C4-2B (cell line): Measurements from ENCODE around the gene PCDH9.

Source experiments
- CTCF ChIP-seq: fragments of 450-650 bp; conservative IDR thresholded peaks from 2 replicates; pipeline ENCODE4 v1.5.1; 2017; ENCODE audit warnings: mild to moderate bottlenecking
- ZFX ChIP-seq: fragments of 450-650 bp; IDR thresholded peaks from 2 replicates; pipeline ENCODE4 v1.6.1; 2017

- TF ChIP-seq CTCF (no peak), ZFX (no peak)
Observed at GRCh38 chr13:66530686-66531085, 699.5 kb downstream of the PCDH9 start.
